HG03565 (cell line): ENCODE data around the gene DDT.
"Not testable (repeated sequence)": the region's sequence is repeated elsewhere in the genome, so short reads cannot be mapped to it uniquely, and the experiment has no call there.

Source experiments
- ATAC-seq: cut with Tn5 transposase; IDR thresholded peaks from one replicate; pipeline ENCODE4 v1.9.1; 2021; ENCODE audit warnings: mild to moderate bottlenecking, moderate library complexity; ENCODE audit not compliant: unreplicated experiment

The DDT gene

GRCh38 chr22:23989583-23990244 lies 15.5 kb upstream of the DDT start:
- ATAC-seq, result not testable (repeated sequence)

DNA sequence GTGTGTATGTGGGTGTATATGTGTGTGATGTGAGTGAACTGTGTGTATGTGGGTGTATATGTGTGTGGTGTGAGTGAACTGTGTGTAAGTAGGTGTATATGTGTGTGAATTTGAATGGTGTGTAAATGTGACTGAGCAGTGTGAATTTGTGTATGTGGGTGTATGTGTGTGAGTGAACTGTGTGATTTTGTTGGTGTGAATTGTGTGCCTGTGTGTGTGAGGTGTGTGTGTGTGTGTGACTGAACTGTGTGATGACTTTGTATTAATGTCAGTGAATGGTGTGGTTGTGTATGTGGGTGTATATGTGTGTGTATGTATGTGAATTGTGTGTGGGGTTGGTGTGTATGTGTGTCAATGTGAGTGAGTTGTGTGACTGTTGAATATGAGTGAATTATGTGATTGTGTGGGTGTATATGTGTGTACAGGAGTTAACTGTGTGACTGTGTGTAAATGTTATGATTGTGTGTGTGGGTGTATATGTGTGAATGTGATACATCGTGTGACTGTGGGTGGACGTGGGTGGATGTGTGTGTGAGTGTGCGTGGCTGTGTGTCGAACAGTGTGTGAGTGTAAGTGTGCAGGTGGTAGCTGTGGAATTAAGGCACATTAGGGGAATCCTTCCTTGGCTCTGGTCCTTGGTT lies 12.4 kb upstream of the DDT start:
- ATAC-seq, result not testable (repeated sequence)

DNA sequence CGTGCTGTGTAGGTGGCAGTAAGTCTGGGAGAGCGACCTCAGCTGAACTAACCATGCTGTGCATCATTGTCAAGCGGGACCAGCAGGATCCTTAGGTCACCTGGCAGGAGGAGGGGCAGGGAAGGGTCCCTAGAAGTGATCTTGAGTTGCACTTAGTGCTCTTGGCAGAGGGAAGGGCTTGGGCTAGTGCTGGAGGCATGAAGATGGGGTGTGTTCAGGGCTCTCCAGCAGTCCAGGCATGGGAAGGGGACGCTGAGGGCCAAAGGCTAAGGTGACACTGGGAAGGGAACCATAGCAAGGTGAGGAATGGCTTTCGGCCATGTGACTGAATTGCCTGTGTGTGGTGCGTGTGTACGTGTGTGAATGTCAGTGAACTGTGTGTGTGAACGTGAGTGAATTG lies 11.8 kb upstream of the DDT start:
- ATAC-seq, result not testable (repeated sequence)

GRCh38 chr22:23984430-23984829 lies 10.2 kb upstream of the DDT start:
- no peak for ATAC-seq

GRCh38 chr22:23980567-23980966 lies 6.3 kb upstream of the DDT start:
- ATAC-seq, result not testable (repeated sequence)

GRCh38 chr22:23979557-23980240 lies 5.5 kb upstream of the DDT start, which contains the start of gene GSTT2:
TSS of gene GSTT2 (plus strand) at chr22:23980134.
- not testable (repeated sequence) for ATAC-seq

DNA sequence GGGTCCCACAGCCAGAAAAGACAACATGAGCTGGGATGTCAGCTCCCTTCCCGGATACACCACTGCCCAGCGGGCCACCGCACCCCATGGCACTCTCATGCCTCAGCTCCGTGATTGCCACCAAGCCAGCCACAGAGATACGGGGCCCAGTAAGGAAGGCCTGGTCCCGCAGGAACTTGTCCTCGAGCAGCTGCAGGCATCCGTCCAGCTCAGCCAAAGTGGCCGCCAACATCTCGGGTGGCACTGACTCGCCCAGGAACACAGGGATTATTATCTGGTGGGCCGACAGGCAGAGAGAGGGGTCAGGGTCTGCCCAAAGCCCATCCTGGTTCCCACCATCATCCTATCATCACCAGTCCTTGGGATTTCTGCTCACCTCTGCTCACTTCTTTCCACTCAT lies 3.1 kb upstream of the DDT start:
- ATAC-seq, result not testable (repeated sequence)

- ATAC-seq, result not testable (repeated sequence)
These were observed 653 bp upstream of the DDT start for GRCh38 chr22:23974836-23975352.

DNA sequence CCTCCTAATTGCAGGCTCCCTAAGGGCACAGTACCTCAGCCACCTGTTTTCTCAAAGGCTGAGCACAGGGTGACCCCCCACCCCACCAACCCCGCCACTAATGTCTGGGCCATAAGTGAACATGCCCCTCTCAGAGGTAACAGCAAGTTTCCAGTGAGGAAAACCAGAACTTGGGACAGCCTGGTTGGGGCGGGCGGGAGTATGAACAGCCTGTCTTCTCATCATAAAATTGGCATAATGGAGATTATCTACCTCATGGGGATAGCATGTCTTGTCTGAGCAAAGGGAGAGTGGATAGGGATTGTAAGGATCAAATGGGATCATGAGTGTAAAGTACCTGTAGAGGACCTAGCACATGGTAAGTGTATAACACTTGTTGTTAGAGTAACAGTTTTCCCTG lies 2.3 kb downstream of the DDT start:
- ATAC-seq, result not testable (repeated sequence)

- ATAC-seq, result no peak
These were observed 3.3 kb downstream of the DDT start for GRCh38 chr22:23970816-23971486.

DNA sequence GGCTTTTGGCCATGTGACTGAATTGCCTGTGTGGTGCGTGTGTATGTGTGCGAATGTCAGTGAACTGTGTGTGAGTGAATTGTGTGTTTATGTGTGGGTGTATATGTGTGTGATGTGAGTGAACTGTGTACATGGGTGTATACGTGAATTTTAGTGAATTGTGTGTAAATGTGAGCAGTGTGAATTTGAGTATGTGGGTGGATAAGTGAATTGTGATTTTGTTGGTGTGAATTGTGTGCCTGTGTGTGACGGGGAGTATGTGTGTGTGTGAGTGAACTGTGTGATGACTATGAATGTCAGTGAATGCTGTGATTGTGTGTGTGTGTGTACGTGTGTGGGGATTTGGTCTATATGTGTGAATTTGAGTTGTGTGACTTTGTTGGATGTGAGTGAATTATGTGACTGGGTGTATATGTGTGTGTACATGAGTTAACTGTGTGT lies 4.0 kb downstream of the DDT start:
- ATAC-seq, result no peak

- ATAC-seq, result no peak
These were observed 5.2 kb downstream of the DDT start for GRCh38 chr22:23969071-23969470.

GRCh38 chr22:23966568-23966967 lies 7.7 kb downstream of the DDT start, which contains the start of gene DDTL:
TSS of gene DDTL (plus strand) at chr22:23966888. CDS start at chr22:23966915, 27 bp downstream.
- ATAC-seq, result peak; percentile 86

DNA sequence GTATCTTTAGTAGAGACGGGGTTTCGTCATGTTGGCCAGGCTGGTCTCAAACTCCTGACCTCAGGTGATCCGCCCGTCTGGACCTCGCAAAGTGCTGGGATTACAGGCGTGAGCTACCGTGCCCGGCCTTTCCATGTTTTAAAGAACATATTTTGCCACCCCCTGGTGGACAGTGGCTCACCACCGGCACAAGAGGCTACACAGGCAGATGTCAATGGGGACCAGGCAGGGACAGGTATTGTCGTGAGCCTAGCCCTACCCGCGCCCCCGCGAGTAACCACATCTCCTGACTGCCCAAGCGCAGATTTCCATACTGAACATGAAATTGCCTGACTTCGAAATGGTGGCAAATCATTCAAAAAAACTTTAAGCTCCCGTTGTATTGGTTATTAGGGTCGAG lies 8.1 kb downstream of the DDT start:
- ATAC-seq, result peak; percentile 15

- ATAC-seq, result not testable (repeated sequence)
These were observed 13.0 kb downstream of the DDT start, which contains the start of gene GSTT2B for GRCh38 chr22:23961084-23961771. TSS of gene GSTT2B (minus strand) at chr22:23961195. CDS start at chr22:23961131, 64 bp downstream.

- not testable (repeated sequence) for ATAC-seq
These were observed 17.8 kb downstream of the DDT start for GRCh38 chr22:23956301-23956900.

GRCh38 chr22:23955886-23956285 lies 18.4 kb downstream of the DDT start:
- ATAC-seq, result not testable (repeated sequence)

DNA sequence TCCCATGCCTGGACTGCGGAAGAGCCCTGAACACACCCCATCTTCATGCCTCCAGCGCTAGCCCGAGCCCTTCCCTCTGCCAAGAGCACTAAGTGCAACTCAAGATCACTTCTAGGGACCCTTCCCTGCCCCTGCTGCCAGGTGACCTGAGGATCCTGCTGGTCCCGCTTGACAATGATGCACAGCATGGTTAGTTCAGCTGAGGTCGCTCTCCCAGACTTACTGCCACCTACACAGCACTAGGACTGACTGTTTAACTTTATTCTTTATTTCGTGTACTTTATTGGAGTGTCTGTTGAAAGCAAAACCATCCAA lies 19.3 kb downstream of the DDT start:
- not testable (repeated sequence) for ATAC-seq

DNA sequence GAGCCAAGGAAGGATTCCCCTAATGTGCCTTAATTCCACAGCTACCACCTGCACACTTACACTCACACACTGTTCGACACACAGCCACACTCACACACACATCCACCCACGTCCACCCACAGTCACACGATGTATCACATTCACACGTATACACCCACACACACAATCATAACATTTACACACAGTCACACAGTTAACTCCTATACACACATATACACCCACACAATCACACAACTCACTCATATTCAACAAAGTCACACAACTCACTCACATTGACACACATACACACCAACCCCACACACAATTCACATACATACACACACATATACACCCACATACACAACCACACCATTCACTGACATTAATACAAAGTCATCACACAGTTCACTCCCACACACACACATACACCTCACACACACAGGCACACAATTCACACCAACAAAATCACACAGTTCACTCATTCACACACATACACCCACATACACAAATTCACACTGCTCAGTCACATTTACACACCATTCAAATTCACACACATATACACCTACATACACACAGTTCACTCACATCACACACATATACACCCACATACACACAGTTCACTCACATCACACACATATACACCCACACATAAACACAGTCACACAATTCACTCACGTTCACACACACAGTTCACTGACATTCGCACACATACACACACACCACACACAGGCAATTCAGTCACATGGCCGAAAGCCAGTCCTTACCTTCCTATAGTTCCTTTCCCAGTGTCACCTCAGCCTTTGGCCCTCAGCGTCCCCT lies 19.8 kb downstream of the DDT start:
- not testable (repeated sequence) for ATAC-seq
